ENCODE results near the gene ITGA11.

The ITGA11 gene, protein sequence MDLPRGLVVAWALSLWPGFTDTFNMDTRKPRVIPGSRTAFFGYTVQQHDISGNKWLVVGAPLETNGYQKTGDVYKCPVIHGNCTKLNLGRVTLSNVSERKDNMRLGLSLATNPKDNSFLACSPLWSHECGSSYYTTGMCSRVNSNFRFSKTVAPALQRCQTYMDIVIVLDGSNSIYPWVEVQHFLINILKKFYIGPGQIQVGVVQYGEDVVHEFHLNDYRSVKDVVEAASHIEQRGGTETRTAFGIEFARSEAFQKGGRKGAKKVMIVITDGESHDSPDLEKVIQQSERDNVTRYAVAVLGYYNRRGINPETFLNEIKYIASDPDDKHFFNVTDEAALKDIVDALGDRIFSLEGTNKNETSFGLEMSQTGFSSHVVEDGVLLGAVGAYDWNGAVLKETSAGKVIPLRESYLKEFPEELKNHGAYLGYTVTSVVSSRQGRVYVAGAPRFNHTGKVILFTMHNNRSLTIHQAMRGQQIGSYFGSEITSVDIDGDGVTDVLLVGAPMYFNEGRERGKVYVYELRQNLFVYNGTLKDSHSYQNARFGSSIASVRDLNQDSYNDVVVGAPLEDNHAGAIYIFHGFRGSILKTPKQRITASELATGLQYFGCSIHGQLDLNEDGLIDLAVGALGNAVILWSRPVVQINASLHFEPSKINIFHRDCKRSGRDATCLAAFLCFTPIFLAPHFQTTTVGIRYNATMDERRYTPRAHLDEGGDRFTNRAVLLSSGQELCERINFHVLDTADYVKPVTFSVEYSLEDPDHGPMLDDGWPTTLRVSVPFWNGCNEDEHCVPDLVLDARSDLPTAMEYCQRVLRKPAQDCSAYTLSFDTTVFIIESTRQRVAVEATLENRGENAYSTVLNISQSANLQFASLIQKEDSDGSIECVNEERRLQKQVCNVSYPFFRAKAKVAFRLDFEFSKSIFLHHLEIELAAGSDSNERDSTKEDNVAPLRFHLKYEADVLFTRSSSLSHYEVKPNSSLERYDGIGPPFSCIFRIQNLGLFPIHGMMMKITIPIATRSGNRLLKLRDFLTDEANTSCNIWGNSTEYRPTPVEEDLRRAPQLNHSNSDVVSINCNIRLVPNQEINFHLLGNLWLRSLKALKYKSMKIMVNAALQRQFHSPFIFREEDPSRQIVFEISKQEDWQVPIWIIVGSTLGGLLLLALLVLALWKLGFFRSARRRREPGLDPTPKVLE

GRCh38 chr15:68431792-68432401 is at the start of gene ITGA11:
ITGA11 (minus strand) TSS chr15:68432163; CDS start chr15:68432066, 97 bp downstream.
- DNase-seq (ENCODE audit: low spot score) = peak; percentile 82

GRCh38 chr15:68481321-68481720 is 49.4 kb upstream of the ITGA11 start:
- DNase-seq (ENCODE audit: low spot score) = no peak

DNA sequence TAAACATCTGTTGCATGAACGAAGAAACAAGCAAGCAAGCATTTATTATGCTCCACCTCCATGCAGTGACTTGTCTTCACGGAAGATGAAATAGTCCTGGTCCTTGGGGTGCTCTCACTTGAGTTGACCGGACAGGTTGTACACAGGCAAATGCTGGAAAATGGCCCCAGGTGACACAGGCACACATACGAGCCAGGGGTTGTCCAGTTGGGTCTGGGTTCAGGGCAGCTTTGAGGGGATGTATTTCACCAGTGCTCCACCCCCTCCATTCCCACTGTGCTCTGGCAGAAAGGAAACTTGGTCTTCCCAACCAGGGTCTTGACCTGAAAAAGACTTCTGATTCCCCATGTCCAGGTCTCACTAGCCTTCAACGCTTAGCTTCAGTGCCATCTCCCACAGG is 48.3 kb upstream of the ITGA11 start:
- no peak for DNase-seq (ENCODE audit: low spot score)

DNA sequence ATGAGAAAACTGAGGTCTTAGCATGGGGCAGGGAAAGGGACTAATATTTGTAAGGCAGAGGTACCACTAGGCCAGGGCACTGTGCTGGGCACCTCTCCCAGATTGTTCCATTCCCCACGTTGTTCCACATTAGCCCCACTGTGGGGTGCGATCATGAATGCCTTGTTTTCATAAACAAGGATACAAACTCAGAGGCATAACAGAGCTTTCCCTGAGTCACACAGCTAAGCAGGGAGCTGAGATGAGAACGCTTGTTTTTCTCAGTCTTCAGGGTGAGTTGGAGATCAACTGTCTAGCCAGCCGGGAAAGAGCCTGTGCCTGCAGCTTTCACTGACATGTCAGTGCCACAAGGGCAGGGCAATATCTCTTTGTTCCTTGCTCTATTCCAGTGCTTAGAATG is 47.9 kb upstream of the ITGA11 start:
- DNase-seq (ENCODE audit: low spot score) = no peak

GRCh38 chr15:68479406-68479805 is 47.4 kb upstream of the ITGA11 start:
- no peak for DNase-seq (ENCODE audit: low spot score)

DNA sequence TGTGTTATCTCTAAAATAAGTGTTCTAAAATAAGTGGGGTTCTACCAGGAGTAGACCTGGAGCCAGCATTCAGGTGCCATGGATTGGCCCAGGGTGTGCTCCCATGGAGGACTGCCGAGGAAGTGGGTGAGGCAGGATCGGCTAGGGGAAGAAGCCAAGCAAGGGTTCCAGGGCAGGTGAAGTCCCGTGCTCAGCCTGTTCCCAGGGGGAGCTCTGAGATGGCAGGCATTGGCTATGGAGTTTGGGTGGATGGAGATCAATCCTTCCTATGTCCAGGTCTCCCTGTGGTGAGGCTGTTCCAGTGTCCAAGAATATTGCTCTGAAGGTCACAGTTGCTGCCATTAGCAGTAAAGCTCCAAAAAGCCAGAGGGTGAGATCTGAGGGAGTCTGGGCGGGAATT is 46.9 kb upstream of the ITGA11 start:
- DNase-seq (ENCODE audit: low spot score) = no peak

- DNase-seq (ENCODE audit: low spot score) = no peak
Measured at GRCh38 chr15:68475449-68475848, 43.5 kb upstream of the ITGA11 start.

DNA sequence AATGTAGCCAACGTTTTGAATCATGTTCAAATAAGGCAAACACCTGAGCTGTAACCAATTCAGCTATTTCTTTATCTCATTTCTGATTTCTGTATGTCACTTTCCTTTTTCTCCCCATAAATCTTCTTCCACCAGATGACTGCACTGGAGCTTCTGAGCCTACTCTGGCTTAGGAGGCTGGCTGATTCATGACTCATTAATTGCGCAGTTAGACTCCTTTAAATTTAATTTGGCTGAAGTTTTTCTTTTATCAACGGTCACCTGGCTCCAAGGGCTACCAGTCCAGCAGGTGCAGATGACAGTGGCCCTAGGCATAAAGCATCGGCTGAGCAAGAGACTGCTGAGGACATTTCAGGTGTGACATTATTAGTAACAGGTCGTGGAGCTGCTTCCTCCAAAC is 39.6 kb upstream of the ITGA11 start:
- DNase-seq (ENCODE audit: low spot score) = no peak

- no peak for DNase-seq (ENCODE audit: low spot score)
Measured at GRCh38 chr15:68470976-68471375, 39.0 kb upstream of the ITGA11 start.

DNA sequence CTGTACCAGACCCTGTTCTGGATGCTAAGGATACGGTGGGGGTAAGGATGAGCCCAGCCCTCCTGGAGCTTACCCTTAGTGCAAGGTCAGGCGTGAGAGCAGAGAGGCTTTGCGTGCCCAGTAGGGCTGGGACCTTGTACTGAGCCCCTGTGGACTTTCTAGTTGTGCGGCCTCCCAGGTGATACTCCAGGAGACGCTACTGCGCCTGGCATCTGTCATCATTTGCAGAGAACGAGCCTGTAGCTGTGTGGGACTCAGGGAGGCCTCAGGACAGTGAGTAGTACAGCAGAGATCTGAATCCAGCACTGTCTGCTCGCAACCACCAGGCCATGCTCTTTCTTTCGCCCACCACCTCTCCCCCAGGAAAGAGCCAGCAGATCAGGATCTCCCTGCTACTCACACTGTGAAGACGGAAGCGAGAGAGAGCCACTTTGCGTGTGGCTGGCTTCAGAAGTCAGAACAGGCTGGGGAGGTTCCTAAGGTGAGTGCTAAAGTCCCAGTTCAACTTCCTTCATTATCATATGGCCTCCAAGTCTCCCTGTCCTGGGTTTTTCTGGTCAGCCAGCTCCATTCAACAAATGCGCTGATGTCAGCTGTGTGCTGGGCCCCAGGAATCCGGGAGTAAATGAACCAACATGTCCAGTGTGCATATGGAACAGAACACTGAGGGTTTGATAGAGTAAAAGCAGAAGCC is 38.2 kb upstream of the ITGA11 start:
- DNase-seq (ENCODE audit: low spot score) = no peak

DNA sequence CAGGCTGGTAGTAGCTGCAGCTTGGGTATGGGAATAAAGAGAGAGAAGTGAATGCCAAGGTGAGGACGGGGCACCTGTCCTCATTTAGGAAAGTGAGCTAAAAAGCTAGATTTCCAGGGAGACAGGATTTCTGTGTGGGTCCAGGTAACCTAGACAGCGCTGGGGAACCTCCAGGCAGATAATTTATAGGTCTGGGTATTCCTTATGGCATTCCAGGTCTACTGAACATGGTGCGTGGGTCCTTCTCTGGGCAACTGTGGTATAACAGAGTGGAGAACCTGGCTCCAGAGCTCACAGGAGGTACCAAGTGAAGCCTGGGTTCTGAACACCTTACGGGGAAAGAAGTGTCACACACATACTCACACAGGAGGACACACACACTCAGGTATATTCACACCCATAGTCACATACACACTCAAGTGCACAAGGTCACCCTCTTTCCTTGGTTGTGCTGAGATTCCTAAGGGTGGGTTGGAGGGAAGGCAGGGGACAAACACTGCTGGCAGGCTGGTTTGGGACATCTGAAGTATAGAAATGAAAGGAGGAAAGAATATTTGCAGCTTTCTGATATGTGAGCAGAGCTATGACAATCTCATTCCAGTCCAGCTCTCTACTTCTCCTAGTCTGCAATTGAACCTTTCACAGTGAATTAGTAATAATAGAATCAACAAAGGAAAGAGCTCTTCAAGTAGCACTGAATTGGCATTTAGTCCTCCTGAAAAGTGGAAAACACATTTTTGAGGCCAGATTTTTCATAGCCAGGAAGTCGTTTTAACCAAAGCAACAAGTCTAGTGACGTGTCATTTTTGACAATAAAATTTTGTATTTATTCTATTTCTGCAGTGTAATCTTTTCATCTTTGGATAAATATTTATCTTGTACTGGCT is 37.4 kb upstream of the ITGA11 start:
- no peak for DNase-seq (ENCODE audit: low spot score)

DNA sequence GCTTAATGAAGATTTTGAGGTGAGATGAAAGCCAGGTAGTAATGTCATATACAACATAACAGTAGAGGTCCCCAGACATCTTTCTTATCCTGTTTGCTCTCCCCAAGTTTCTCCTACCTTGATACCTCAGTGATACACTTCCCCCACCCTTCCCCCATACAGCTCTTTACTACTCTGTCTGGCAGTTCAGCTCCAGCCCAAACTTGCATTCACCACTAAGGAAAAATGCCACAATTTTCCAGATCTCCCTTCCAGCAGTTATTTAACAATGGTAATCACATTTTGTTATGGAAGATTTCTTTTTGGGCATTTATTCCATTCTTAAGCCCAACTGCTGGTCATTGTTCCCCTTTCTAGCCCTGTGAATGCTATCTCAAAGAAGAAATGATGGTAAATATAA is 34.9 kb upstream of the ITGA11 start:
- no peak for DNase-seq (ENCODE audit: low spot score)

DNA sequence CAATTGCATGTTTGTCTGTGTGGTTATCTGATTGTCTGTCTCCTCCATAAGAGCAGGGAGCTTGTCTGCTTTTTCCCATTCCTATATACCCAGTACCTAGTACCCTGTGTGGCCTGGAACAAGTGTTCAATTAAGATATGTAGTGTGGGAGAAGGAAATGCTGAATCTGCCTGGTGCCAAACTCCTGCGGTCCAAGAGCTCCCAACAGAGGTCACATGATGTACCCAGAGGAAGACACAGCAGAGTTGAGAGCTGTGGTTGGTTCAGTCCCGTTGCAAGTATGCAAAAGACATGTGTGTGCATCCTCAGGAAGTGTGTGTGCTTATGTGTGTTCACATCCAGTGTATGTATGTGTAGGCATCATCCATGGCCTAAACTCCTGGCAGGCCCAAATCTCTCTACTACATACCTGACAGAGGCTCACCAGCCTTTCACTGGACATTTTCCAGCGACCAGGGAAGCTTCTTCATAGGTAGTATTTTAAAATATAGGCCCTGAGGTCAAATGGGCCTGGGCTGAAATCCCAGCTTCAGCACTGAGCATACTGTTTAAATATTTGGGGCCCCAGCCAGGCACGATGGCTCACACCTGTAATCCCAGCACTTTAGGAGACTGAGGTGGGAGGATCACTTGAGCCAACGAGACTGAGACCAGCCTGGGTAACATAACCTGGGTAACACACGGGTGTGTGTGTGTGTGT is 34.0 kb upstream of the ITGA11 start:
- no peak for DNase-seq (ENCODE audit: low spot score)

DNA sequence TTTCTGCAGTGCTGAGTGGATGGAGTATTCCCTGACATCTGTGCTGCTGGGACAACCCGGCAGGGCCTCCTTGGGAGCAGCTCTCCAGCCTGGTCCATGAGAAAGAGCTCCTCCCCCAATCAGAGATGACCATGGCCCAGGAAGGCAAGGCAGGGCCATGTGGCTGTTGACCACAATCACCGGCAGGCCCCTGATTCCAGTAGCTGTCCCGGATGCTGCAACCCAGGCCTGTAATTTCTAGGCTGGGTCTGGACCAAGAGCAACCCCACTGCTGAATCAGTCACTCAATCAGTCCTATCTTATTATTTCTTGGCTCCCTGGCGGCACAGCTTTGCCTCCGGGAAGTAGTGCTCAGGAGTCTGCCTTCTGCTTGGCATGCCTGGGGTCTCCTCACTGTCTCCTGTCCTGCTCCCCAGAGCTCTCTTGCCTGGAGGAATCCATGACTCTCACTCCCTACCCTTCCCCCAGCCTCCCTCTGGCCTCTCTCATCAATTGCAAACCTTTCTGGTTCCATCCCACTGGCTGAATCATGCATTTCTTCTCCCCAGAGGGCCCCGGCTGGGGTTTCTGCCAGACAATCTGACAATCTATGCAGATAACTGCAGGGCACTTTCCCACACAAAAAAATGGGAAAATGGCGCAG is 32.6 kb upstream of the ITGA11 start:
- peak; percentile 67 for DNase-seq (ENCODE audit: low spot score)

DNA sequence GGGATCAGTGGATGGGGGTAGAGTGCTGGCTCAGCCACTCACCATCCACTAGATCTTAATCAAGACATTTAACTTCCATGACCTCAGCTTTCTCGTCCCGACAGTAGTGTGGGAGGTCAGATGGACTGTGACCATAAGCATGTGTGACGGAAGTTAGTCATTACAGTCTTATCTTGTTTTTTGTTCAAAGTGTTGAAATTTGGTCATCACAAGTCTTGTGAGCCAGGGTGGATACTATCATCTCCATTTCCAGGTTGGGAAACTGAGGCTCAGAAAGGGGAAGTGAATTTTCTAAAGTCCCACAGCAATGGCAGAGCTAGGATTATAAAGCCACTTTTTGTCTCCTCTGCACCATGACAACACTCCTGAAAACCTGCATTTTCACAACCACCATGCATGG is 32.0 kb upstream of the ITGA11 start:
- no peak for DNase-seq (ENCODE audit: low spot score)

- DNase-seq (ENCODE audit: low spot score) = no peak
Measured at GRCh38 chr15:68463444-68463843, 31.5 kb upstream of the ITGA11 start.

GRCh38 chr15:68460166-68460565 is 28.2 kb upstream of the ITGA11 start:
- DNase-seq (ENCODE audit: low spot score) = no peak

- DNase-seq (ENCODE audit: low spot score) = no peak
Measured at GRCh38 chr15:68450192-68450591, 18.2 kb upstream of the ITGA11 start.

- no peak for DNase-seq (ENCODE audit: low spot score)
Measured at GRCh38 chr15:68449389-68449788, 17.4 kb upstream of the ITGA11 start.
